D341Med (cell line): ENCODE measurements around the gene SLC45A2.
"Not testable (repeated sequence)": the region's sequence is repeated elsewhere in the genome, so short reads cannot be mapped to it uniquely, and the experiment has no call there.

Experiments used
- DNase-seq: peaks from one replicate; pipeline ENCODE4 v3.0.0; 2012; ENCODE audit warnings: low spot score

SLC45A2 gene

GRCh38 chr5:33966805-33967204 is 17.7 kb downstream of the SLC45A2 start:
- no peak for DNase-seq

GRCh38 chr5:33964132-33964700 is 20.3 kb downstream of the SLC45A2 start:
- no peak for DNase-seq

GRCh38 chr5:33958176-33958575 is 26.3 kb downstream of the SLC45A2 start:
- DNase-seq: no peak

- no peak for DNase-seq
Measured at GRCh38 chr5:33957577-33958150, 26.8 kb downstream of the SLC45A2 start.

GRCh38 chr5:33952175-33952574 is 32.3 kb downstream of the SLC45A2 start:
- DNase-seq: not testable (repeated sequence)

- no peak for DNase-seq
Measured at GRCh38 chr5:33944543-33945132, 39.9 kb downstream of the SLC45A2 start.

GRCh38 chr5:33941090-33941489 is 43.4 kb downstream of the SLC45A2 start:
- DNase-seq: no peak

- no peak for DNase-seq
Measured at GRCh38 chr5:33939556-33940262, 44.8 kb downstream of the SLC45A2 start.

GRCh38 chr5:33938881-33939280 is 45.6 kb downstream of the SLC45A2 start:
- DNase-seq: peak; percentile 28

GRCh38 chr5:33938507-33938796 is 46.0 kb downstream of the SLC45A2 start:
- DNase-seq: peak; percentile 21

GRCh38 chr5:33937707-33938506 is 46.6 kb downstream of the SLC45A2 start:
- peak; percentile 33 for DNase-seq

GRCh38 chr5:33937017-33937706 is 47.3 kb downstream of the SLC45A2 start:
- no peak for DNase-seq

GRCh38 chr5:33936381-33937016 is 48.0 kb downstream of the SLC45A2 start, which contains the start of gene RXFP3:
RXFP3 (plus strand) TSS chr5:33936386; CDS start chr5:33936741, 355 bp downstream.
- DNase-seq: peak; percentile 42

- peak; percentile 77 for DNase-seq
Measured at GRCh38 chr5:33936004-33936380, 48.5 kb downstream of the SLC45A2 start.

- DNase-seq: no peak
Measured at GRCh38 chr5:33934176-33934575, 50.3 kb downstream of the SLC45A2 start.

- no peak for DNase-seq
Measured at GRCh38 chr5:33933723-33934169, 50.7 kb downstream of the SLC45A2 start.

- no peak for DNase-seq
Measured at GRCh38 chr5:33931136-33931535, 53.4 kb downstream of the SLC45A2 start.

GRCh38 chr5:33929925-33930690 is 54.4 kb downstream of the SLC45A2 start:
- no peak for DNase-seq

GRCh38 chr5:33928283-33928682 is 56.2 kb downstream of the SLC45A2 start:
- DNase-seq: no peak

GRCh38 chr5:33927685-33928084 is 56.8 kb downstream of the SLC45A2 start:
- DNase-seq: no peak
